Activated CD4-positive, alpha-beta memory T cell treated with anti-CD3 and anti-CD28 coated beads, Interleukin-2, amount 10 ng/mL, durations not matched to agents 7 days and 5 days (primary cell): ENCODE measurements around the gene MIEN1. TPM values are rescaled to one million over a fixed set of nuclear protein-coding genes. Genes with fewer than 3 reads are reported as not detected.

Source experiments
- CTCF ChIA-PET: fragments of 350-600 bp; sonication (Branson Sonifier 250); formaldehyde crosslinking; loops from one replicate; lab custom pipeline; 2021; ENCODE audit warnings: antibody characterized with exemption, inconsistent platforms; lab: Charles Lee
- POLR2A ChIA-PET: fragments of 350-600 bp; sonication (Branson Sonifier 250); formaldehyde crosslinking; loops from one replicate; lab custom pipeline; 2021; ENCODE audit warnings: antibody characterized with exemption; lab: Charles Lee
- DNase-seq: peaks from one replicate; pipeline ENCODE4 v3.0.0-alpha.2; 2020
- H3K27ac Mint-ChIP-seq: one replicate; pipeline ENCODE4 v1.8.0; 2021; ENCODE audit warnings: mild to moderate bottlenecking, mixed read lengths
- H3K27me3 Mint-ChIP-seq: one replicate; pipeline ENCODE4 v1.8.0; 2021; ENCODE audit warnings: mixed read lengths
- H3K36me3 Mint-ChIP-seq: one replicate; pipeline ENCODE4 v1.8.0; 2021; ENCODE audit warnings: low read depth, mixed read lengths
- H3K4me1 Mint-ChIP-seq: one replicate; pipeline ENCODE4 v1.8.0; 2021; ENCODE audit warnings: mixed read lengths
- H3K4me3 Mint-ChIP-seq: one replicate; pipeline ENCODE4 v1.8.0; 2021; ENCODE audit warnings: mild to moderate bottlenecking, mixed read lengths
- H3K9me3 Mint-ChIP-seq: one replicate; pipeline ENCODE4 v1.8.0; 2021; ENCODE audit warnings: mixed read lengths
- total RNA-seq, 2 experiments: library from RNA; stranded (reverse); gene quantifications; one replicate each; pipeline ENCODE4 v1.2.3, GENCODE V29; 2021

MIEN1 gene, protein sequence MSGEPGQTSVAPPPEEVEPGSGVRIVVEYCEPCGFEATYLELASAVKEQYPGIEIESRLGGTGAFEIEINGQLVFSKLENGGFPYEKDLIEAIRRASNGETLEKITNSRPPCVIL
- total RNA-seq = 10 to 100 TPM; 40.1 to 45.1 TPM

DNA sequence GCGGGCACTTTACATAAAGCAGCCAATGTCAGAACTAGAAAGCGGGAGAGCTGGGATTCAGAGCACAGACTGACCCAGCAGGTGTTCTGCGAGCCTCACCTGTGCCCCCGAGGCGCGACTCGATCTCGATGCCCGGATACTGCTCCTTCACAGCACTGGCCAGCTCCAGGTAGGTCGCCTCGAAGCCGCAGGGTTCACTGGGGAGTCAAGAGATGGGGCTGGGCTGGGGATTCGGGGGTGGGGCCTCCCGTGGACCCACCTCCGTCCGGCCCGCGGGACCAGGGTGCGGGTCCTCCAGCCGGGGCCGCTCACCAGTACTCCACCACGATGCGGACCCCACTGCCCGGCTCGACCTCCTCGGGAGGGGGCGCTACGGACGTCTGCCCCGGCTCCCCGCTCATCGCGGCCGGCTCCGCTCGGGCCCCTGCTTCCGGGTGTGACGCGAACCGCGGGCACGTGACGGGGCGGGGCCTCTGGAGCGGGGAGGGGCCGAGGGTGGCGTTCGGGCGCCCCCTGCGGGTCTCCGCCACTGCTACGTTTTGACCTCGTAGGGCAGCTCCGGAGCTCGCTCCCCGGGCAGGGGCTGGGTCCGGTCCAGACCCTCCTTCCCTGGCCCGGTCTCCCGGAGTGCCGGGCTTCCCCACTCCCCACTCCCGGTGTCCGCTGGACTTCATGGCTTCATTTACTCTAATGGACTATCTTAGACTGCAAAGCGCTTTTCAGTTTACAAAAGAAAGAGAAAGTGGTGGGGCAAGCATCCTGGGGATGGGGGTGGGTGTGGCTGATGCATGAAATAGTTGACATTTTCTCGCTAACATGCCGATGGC lies at the start of gene MIEN1:
TSS of gene MIEN1 (minus strand) at position 438 of the 827 bp plus-strand sequence. CDS start at position 401, 37 bp downstream.
- H3K27me3 Mint-ChIP-seq = peaks cover 5% of the 10 kb centered on the region
- CTCF ChIA-PET = interaction anchor here (0.6 to 3.6 kb wide), 38 partner anchors 8 to 249 kb away, joined by 3 to 37 read pairs (median 5); partner anchors contain the start of gene PNMT
- POLR2A ChIA-PET = interaction anchor here (0.6 to 3.7 kb wide), 37 partner anchors 10 to 339 kb away, joined by 3 to 32 read pairs (median 4); partner anchors contain the start of genes CDK12, ERBB2, MED1 and PGAP3
- H3K4me1 Mint-ChIP-seq = peaks cover 19% of the 10 kb centered on the region
- peak within 1 kb of the TSS; percentile 83 for H3K27ac Mint-ChIP-seq
- DNase-seq = peak; percentile 95
- H3K9me3 Mint-ChIP-seq = no peaks in the 10 kb centered on the region
- peaks cover 11% of the 10 kb centered on the region for H3K36me3 Mint-ChIP-seq
- H3K4me3 Mint-ChIP-seq = peak within 1 kb of the TSS; percentile 88

DNA sequence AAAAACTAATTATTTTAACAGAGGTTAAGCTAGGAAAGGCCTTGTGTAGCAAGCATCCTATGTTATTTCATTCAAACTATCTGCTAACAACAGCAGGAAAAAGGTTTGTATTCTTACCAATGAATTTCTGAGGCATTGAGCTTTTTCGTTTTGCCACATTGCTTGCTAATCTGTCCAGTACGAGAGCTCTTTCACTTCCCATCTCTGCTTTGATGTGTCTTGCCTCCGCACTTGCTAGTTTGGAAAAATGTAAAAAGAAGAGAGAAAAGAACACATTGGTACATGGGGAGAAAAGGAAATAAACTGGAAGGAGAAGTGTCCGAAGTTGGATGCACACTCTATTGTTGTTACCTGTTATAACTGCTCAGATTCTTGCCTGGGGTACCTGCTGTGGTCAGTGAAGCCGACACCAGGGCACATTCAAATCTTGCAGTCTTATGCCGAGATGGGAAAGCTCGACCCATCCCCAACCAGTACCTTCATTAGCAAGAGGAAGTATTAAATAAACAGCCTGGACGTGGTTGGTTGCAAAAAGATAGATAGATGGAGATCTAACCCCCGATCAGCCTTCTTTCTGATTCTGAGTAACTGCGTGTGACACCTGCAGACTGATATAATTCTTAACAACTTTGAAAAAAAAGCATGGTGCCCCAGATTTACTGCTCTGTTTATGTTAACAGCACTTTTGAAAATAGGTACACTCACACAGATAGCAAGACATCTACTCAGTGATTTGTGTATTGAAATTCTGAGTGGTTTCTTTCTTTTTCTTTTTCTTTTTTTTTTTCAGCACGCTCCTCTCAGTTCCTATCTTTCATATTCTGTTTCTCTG lies 47.4 kb upstream of the MIEN1 start:
- no peak for DNase-seq
- POLR2A ChIA-PET = interaction anchor here (0.7 to 12.2 kb wide), 12 partner anchors 8 to 203 kb away, joined by 3 to 141 read pairs (median 10); partner anchors contain the start of genes IKZF3 and PSMD3
- Mint-ChIP-seq H3K27me3 (no peaks in the 10 kb centered on the region), H3K36me3 (peaks cover 30% of the 10 kb centered on the region), H3K9me3 (no peaks in the 10 kb centered on the region), H3K27ac (peak overlapping the region; percentile 82), H3K4me1 (peaks cover 80% of the 10 kb centered on the region), H3K4me3 (peak overlapping the region; percentile 74)
- CTCF ChIA-PET = interaction anchor here (1.0 to 4.4 kb wide), 3 partner anchors 15 to 83 kb away, joined by 3 to 17 read pairs (median 3); no protein-coding TSS in a partner anchor

DNA sequence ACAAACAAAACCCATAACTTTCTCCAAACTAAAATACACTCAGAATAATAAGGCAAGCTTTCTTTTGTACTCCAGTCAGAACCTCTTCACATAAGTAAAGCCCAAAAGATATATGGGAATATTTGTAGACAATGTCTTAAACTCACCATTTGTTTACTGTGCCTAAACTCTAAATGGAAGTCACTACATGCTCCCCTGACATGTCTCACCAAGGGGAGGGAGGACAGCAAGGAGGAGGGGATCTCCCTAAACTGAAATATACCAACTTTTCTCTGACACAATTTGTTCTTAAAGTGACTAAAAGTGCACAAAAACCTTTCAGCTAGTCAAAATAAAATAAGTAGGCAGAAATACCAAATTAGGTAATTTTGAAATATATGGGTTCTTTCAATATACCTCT lies 45.9 kb upstream of the MIEN1 start:
- CTCF ChIA-PET = interaction anchor here (0.5 to 4.4 kb wide), 6 partner anchors 9 to 299 kb away, joined by 3 to 17 read pairs (median 4); no protein-coding TSS in a partner anchor
- peak overlapping the region; percentile 82 for H3K27ac Mint-ChIP-seq

DNA sequence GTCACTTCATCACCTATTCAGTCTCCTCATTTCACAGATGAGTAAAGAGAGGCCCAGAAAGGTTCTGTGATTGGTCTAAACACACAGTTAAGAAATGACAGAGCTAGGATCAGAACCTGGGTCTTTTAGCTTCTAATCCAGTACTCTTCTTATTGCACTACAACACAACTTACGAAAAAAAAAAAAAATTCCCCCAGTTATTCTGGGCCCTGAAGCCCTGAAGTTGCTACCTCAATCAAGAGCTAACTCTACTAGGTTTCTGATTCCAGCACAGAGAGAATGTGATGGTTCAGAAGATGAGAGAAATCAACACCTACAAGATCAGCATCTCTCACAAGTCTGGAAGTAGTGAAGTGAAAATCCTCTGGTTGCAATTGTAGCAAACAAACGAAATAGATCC lies 44.7 kb upstream of the MIEN1 start:
- Mint-ChIP-seq H3K36me3 (peaks cover 33% of the 10 kb centered on the region), H3K4me1 (peaks cover 84% of the 10 kb centered on the region), H3K4me3 (peak overlapping the region; percentile 74), H3K9me3 (no peaks in the 10 kb centered on the region), H3K27ac (peak overlapping the region; percentile 82), H3K27me3 (no peaks in the 10 kb centered on the region)
- POLR2A ChIA-PET = interaction anchor here (0.9 to 12.2 kb wide), 5 partner anchors 11 to 88 kb away, joined by 3 to 141 read pairs (median 43); partner anchors contain the start of gene IKZF3
- CTCF ChIA-PET = interaction anchor here (0.9 to 4.4 kb wide), 5 partner anchors 10 to 90 kb away, joined by 3 to 17 read pairs (median 5); no protein-coding TSS in a partner anchor
- no peak for DNase-seq

More for the DNA sequence above, 45.9 kb upstream of the MIEN1 start:
- Mint-ChIP-seq H3K36me3 (peaks cover 32% of the 10 kb centered on the region), H3K27me3 (no peaks in the 10 kb centered on the region), H3K4me1 (peaks cover 81% of the 10 kb centered on the region), H3K4me3 (peak overlapping the region; percentile 74), H3K9me3 (no peaks in the 10 kb centered on the region)
- DNase-seq = no peak
- POLR2A ChIA-PET = interaction anchor here (0.6 to 12.2 kb wide), 12 partner anchors 9 to 364 kb away, joined by 3 to 141 read pairs (median 10); partner anchors contain the start of genes CASC3 and IKZF3

DNA sequence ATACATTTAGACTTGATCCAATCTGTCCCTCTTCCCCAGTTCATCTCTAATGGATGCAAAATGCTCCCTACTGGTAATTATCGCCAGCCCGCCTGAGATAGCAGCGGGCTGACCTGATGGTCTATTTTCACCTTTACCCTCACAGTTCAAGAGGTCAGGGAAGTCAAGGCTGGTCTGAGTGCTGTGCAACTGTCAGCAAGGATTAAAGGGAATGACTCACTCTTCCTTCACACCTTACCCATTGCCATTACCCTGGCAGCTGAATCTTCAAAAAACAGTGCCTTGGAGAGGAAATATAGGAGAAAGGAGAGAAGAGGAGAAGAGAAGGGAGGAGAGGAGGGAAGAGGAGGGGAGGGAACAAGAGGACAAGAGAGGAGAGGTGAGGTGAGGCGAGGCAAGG lies 43.7 kb upstream of the MIEN1 start:
- H3K27me3 Mint-ChIP-seq = no peaks in the 10 kb centered on the region
- H3K27ac Mint-ChIP-seq = peak overlapping the region; percentile 85
- H3K4me3 Mint-ChIP-seq = peak overlapping the region; percentile 34
- ChIA-PET CTCF (no interaction called here), POLR2A (interaction anchor here (12.2 kb wide), 1 partner anchor 19 kb away, joined by 141 read pairs; no protein-coding TSS in a partner anchor)
- peaks cover 92% of the 10 kb centered on the region for H3K4me1 Mint-ChIP-seq
- DNase-seq = no peak
- peaks cover 36% of the 10 kb centered on the region for H3K36me3 Mint-ChIP-seq
- H3K9me3 Mint-ChIP-seq = no peaks in the 10 kb centered on the region

GRCh38 chr17:39772987-39773934 lies 42.9 kb upstream of the MIEN1 start:
- H3K27ac Mint-ChIP-seq = peak overlapping the region; percentile 70
- no peak for DNase-seq
- no peaks in the 10 kb centered on the region for H3K9me3 Mint-ChIP-seq
- POLR2A ChIA-PET = interaction anchor here (0.8 to 1.3 kb wide), 3 partner anchors 11 to 40 kb away, joined by 3 to 4 read pairs (median 3); no protein-coding TSS in a partner anchor
- H3K4me3 Mint-ChIP-seq = no peak overlapping the region
- H3K4me1 Mint-ChIP-seq = peaks cover 91% of the 10 kb centered on the region
- H3K27me3 Mint-ChIP-seq = no peaks in the 10 kb centered on the region
- CTCF ChIA-PET = no interaction called here
- peaks cover 43% of the 10 kb centered on the region for H3K36me3 Mint-ChIP-seq

DNA sequence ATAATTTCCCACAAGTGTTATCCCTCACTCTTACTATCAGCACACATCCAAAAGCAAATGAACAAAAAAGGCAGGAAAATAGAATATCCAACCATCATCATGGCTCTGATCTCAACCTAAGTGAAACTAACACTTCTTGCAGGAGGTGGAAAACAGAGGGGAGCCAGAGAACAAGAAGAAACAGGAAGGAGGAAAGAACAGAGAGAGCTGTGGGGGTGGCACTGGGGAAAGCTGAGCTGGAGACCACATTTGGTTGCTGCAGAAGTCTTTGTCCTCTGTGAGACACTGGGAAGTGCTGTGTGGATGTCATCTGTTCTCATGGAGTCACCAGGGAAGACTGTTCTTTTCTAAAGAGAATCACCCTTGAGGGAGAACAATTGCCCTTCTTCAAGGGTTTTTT lies 42.1 kb upstream of the MIEN1 start:
- no peaks in the 10 kb centered on the region for H3K27me3 Mint-ChIP-seq
- no peaks in the 10 kb centered on the region for H3K9me3 Mint-ChIP-seq
- CTCF ChIA-PET = no interaction called here
- no peak for DNase-seq
- H3K4me3 Mint-ChIP-seq = peak overlapping the region; percentile 15
- H3K27ac Mint-ChIP-seq = peak overlapping the region; percentile 70
- POLR2A ChIA-PET = interaction anchor here (0.8 to 1.3 kb wide), 4 partner anchors 12 to 41 kb away, joined by 3 to 4 read pairs (median 3); no protein-coding TSS in a partner anchor
- peaks cover 49% of the 10 kb centered on the region for H3K36me3 Mint-ChIP-seq
- peaks cover 91% of the 10 kb centered on the region for H3K4me1 Mint-ChIP-seq

- Mint-ChIP-seq H3K4me1 (peaks cover 90% of the 10 kb centered on the region), H3K27ac (peak overlapping the region; percentile 87), H3K4me3 (peak overlapping the region; percentile 9), H3K36me3 (peaks cover 64% of the 10 kb centered on the region), H3K9me3 (peaks cover 8% of the 10 kb centered on the region), H3K27me3 (no peaks in the 10 kb centered on the region)
- CTCF ChIA-PET = interaction anchor here (0.8 to 1.8 kb wide), 8 partner anchors 12 to 207 kb away, joined by 3 to 10 read pairs (median 4); partner anchors contain the start of gene MIEN1
- POLR2A ChIA-PET = interaction anchor here (0.9 to 2.2 kb wide), 18 partner anchors 10 to 210 kb away, joined by 3 to 45 read pairs (median 9); partner anchors contain the start of genes IKZF3, MIEN1 and PSMD3
- DNase-seq = peak; percentile 70
Observed at GRCh38 chr17:39769974-39770587, 39.7 kb upstream of the MIEN1 start.

GRCh38 chr17:39767147-39767546 lies 36.8 kb upstream of the MIEN1 start:
- Mint-ChIP-seq H3K36me3 (peaks cover 73% of the 10 kb centered on the region), H3K4me1 (peaks cover 70% of the 10 kb centered on the region), H3K27ac (peak overlapping the region; percentile 7), H3K9me3 (peaks cover 8% of the 10 kb centered on the region), H3K27me3 (no peaks in the 10 kb centered on the region), H3K4me3 (no peak overlapping the region)
- POLR2A ChIA-PET = interaction anchor here (0.7 to 1.1 kb wide), 3 partner anchors 11 to 52 kb away, joined by 3 to 4 read pairs (median 3); no protein-coding TSS in a partner anchor
- CTCF ChIA-PET = interaction anchor here (1.0 kb wide), 1 partner anchor 145 kb away, joined by 3 read pairs; no protein-coding TSS in a partner anchor
- DNase-seq = no peak

DNA sequence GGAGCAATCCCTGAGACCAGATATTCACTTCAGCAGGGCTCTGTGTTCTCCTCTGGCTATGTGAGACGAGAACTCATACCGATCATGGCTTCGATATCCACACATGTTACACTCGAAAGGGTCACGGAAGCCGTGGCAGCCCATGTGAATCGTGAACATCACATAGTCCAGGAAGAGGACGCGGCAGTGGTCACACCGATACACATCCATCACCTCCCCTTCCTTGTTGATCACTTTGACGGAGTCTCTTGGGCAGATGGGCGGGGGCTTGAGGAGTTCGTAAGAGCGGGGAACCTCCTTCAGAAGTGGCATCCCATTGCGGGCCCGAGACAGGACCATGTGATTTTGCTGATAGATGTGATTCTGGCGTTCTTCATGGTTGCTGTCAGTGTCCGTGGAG lies 35.4 kb upstream of the MIEN1 start:
- Mint-ChIP-seq H3K36me3 (peaks cover 74% of the 10 kb centered on the region), H3K4me3 (no peak overlapping the region), H3K9me3 (peaks cover 8% of the 10 kb centered on the region), H3K27ac (no peak overlapping the region), H3K27me3 (no peaks in the 10 kb centered on the region), H3K4me1 (peaks cover 63% of the 10 kb centered on the region)
- no peak for DNase-seq
- ChIA-PET CTCF (interaction anchor here (0.6 to 1.1 kb wide), 2 partner anchors 37 to 144 kb away, joined by 3 to 4 read pairs; no protein-coding TSS in a partner anchor), POLR2A (interaction anchor here (1.2 kb wide), 1 partner anchor 29 kb away, joined by 6 read pairs; no protein-coding TSS in a partner anchor)
